C4-2B (cell line): ENCODE results near the gene ASB9.

Experiments used
- ZFX ChIP-seq: fragments of 450-650 bp; IDR thresholded peaks from 2 replicates; pipeline ENCODE4 v1.6.1; 2017
- TF ChIP-seq, protein P1 (sequence below): fragments of 450-650 bp; conservative IDR thresholded peaks from 2 replicates; pipeline ENCODE4 v1.5.1; 2017; ENCODE audit warnings: mild to moderate bottlenecking

DNA sequence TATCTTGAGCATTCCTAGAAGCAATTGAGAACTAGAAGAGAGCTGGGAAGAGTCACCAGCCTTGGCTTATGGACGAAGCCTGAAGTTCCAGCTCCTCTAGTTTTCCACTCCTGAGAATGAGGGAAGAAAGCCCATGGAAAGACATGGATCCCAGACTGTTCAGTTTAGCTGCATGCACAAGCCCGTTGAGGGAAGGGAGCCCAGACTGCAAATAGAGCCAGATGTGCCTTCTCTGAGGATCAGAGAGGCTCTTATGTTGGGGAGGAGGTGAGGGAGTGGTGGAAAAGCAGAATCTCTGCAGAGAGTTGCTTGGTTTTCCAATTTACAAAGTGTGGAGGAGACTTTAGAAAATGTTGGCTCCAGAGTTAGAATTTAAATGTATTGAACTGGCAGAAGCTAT is 69.0 kb downstream of the ASB9 start:
- TF ChIP-seq, protein P1, sequence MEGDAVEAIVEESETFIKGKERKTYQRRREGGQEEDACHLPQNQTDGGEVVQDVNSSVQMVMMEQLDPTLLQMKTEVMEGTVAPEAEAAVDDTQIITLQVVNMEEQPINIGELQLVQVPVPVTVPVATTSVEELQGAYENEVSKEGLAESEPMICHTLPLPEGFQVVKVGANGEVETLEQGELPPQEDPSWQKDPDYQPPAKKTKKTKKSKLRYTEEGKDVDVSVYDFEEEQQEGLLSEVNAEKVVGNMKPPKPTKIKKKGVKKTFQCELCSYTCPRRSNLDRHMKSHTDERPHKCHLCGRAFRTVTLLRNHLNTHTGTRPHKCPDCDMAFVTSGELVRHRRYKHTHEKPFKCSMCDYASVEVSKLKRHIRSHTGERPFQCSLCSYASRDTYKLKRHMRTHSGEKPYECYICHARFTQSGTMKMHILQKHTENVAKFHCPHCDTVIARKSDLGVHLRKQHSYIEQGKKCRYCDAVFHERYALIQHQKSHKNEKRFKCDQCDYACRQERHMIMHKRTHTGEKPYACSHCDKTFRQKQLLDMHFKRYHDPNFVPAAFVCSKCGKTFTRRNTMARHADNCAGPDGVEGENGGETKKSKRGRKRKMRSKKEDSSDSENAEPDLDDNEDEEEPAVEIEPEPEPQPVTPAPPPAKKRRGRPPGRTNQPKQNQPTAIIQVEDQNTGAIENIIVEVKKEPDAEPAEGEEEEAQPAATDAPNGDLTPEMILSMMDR = no peak
- TF ChIP-seq ZFX = no peak
